Stimulated activated naive CD8-positive, alpha-beta T cell treated with anti-CD3 and anti-CD28 coated beads, Interleukin-15, Interleukin-2, amounts not matched to agents 100 ng/mL and 50 ng/mL, for 24 hours (primary cell): ENCODE results near the gene ACTA2.

Experiments
- H3K27ac Mint-ChIP-seq: one replicate; pipeline ENCODE4 v1.8.0; 2021; ENCODE audit warnings: mild to moderate bottlenecking, mixed read lengths
- H3K27me3 Mint-ChIP-seq: one replicate; pipeline ENCODE4 v1.8.0; 2021; ENCODE audit warnings: mixed read lengths
- H3K36me3 Mint-ChIP-seq: one replicate; pipeline ENCODE4 v1.8.0; 2021; ENCODE audit warnings: low read depth, mixed read lengths
- H3K4me1 Mint-ChIP-seq: one replicate; pipeline ENCODE4 v1.8.0; 2021; ENCODE audit warnings: low read depth, mixed read lengths
- H3K4me3 Mint-ChIP-seq: one replicate; pipeline ENCODE4 v1.8.0; 2021; ENCODE audit warnings: mild to moderate bottlenecking, mixed read lengths
- H3K9me3 Mint-ChIP-seq: one replicate; pipeline ENCODE4 v1.8.0; 2021; ENCODE audit warnings: mixed read lengths

ACTA2 gene

DNA sequence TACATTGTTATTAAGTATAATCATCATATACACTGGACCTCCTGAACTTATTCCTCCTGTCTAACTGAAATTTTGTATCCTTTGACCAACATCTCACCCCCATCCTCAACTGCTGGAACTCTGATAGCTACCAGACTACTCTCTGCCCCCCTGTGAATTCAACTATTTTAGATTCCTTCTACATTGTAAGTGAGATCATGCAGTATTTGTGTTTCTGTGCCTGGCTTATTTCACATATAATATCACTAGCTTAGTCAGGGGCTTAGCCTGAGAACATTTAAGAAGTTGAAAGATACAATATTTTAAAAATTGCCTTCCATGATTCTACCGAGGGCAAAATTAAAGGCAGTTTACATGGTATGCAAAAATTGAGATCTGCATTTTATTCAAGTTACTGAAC lies 45.7 kb downstream of the ACTA2 start:
- no peaks in the 10 kb centered on the region for H3K9me3 Mint-ChIP-seq
- H3K27ac Mint-ChIP-seq, result peak overlapping the region; percentile 24
- peaks cover 37% of the 10 kb centered on the region for H3K4me1 Mint-ChIP-seq
- no peaks in the 10 kb centered on the region for H3K27me3 Mint-ChIP-seq
- H3K36me3 Mint-ChIP-seq, result peaks cover 76% of the 10 kb centered on the region
- H3K4me3 Mint-ChIP-seq, result no peak overlapping the region

- Mint-ChIP-seq H3K9me3 (no peaks in the 10 kb centered on the region), H3K4me1 (peaks cover 62% of the 10 kb centered on the region), H3K4me3 (no peak overlapping the region), H3K36me3 (peaks cover 65% of the 10 kb centered on the region), H3K27ac (peak overlapping the region; percentile 77), H3K27me3 (no peaks in the 10 kb centered on the region)
These were observed 48.9 kb downstream of the ACTA2 start for GRCh38 chr10:88903715-88904114.

DNA sequence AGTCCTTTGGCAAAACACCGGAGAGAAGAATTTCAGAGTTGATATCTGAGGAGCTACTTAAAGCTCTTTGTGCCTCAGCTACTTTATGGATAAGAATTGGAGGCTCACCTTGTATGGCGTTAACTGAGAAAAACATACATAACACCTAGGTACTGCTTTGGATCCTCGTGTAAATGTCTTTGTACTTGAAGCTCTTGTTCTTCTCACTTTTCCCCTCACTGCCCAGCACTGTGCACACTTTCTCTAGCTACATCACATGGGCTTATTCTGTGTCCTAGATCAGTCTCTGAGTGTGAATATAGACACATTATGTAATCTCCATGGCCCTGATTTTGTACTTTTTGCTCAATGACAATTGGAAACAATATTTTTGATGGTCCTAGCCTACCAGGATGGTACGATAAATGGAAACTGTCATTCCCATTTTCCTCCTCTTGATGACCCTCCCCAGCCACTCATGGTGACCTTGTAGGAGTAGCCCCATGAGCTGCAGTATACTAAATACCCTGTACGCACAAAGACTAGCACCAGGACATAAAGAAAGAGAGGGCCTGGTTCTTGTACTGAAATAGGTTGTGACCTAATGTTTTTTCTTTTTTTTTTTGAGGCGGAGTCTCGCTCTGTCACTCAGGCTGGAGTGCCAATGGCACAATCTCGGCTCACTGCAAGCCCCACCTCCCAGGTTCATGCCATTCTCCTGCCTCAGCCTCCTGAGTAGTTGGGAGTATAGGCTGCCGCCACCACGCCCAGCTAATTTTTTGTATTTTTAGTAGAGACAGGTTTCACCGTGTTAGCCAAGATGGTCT lies 50.4 kb downstream of the ACTA2 start:
- H3K36me3 Mint-ChIP-seq, result peaks cover 64% of the 10 kb centered on the region
- H3K4me1 Mint-ChIP-seq, result peaks cover 64% of the 10 kb centered on the region
- H3K4me3 Mint-ChIP-seq, result peak overlapping the region; percentile 74

GRCh38 chr10:88901206-88901983 lies 51.2 kb downstream of the ACTA2 start:
- Mint-ChIP-seq H3K27ac (peak overlapping the region; percentile 99), H3K36me3 (peaks cover 63% of the 10 kb centered on the region), H3K4me1 (peaks cover 72% of the 10 kb centered on the region), H3K4me3 (peak overlapping the region; percentile 74), H3K9me3 (no peaks in the 10 kb centered on the region), H3K27me3 (no peaks in the 10 kb centered on the region)

More for the DNA sequence above, 50.4 kb downstream of the ACTA2 start:
- no peaks in the 10 kb centered on the region for H3K9me3 Mint-ChIP-seq
- H3K27me3 Mint-ChIP-seq, result no peaks in the 10 kb centered on the region
- peak overlapping the region; percentile 99 for H3K27ac Mint-ChIP-seq

GRCh38 chr10:88899886-88900285 lies 52.7 kb downstream of the ACTA2 start:
- peaks cover 85% of the 10 kb centered on the region for H3K4me1 Mint-ChIP-seq
- H3K9me3 Mint-ChIP-seq, result no peaks in the 10 kb centered on the region
- peak overlapping the region; percentile 43 for H3K4me3 Mint-ChIP-seq
- peak overlapping the region; percentile 83 for H3K27ac Mint-ChIP-seq
- no peaks in the 10 kb centered on the region for H3K27me3 Mint-ChIP-seq
- H3K36me3 Mint-ChIP-seq, result peaks cover 60% of the 10 kb centered on the region

GRCh38 chr10:88898727-88899126 lies 53.8 kb downstream of the ACTA2 start:
- H3K4me1 Mint-ChIP-seq, result peaks cover 93% of the 10 kb centered on the region
- H3K27me3 Mint-ChIP-seq, result no peaks in the 10 kb centered on the region
- H3K27ac Mint-ChIP-seq, result peak overlapping the region; percentile 49
- peaks cover 56% of the 10 kb centered on the region for H3K36me3 Mint-ChIP-seq
- no peaks in the 10 kb centered on the region for H3K9me3 Mint-ChIP-seq
- H3K4me3 Mint-ChIP-seq, result no peak overlapping the region

GRCh38 chr10:88896994-88897853 lies 55.3 kb downstream of the ACTA2 start:
- Mint-ChIP-seq H3K9me3 (no peaks in the 10 kb centered on the region), H3K27ac (peak overlapping the region; percentile 99), H3K4me1 (peaks cover 84% of the 10 kb centered on the region), H3K4me3 (peak overlapping the region; percentile 76), H3K27me3 (no peaks in the 10 kb centered on the region), H3K36me3 (peaks cover 45% of the 10 kb centered on the region)

DNA sequence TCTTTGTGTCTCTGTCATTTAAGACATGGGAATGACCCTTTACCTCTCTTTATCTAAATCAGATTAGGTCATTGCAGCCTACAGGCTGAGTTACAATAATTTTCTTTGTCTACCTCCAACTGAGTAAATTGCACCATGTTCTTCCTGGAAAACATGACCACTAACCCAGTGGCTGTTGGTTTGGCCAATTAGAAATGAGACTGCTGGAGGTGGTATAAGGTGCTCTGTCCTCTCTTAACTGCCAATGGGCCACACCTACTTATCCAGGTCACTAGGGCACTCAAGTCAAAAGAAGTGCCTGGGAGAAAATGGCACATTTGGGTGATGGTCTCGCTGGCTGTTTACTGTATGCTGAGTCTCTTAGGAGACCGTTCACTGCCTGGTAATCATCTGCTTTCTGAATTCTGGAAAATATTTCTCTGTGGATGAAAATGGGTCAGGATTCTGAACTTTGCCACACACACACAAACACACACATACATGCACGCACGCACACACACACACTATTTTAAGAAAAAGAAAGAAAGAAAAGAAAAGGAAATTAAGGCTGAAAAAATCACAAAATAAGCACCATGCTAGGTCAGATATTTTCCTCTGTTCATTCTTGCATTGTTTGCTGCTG lies 56.1 kb downstream of the ACTA2 start:
- Mint-ChIP-seq H3K4me3 (peak overlapping the region; percentile 76), H3K9me3 (no peaks in the 10 kb centered on the region), H3K36me3 (peaks cover 41% of the 10 kb centered on the region), H3K4me1 (peaks cover 82% of the 10 kb centered on the region), H3K27me3 (no peaks in the 10 kb centered on the region), H3K27ac (peak overlapping the region; percentile 99)

GRCh38 chr10:88895250-88895649 lies 57.3 kb downstream of the ACTA2 start:
- Mint-ChIP-seq H3K4me1 (peaks cover 81% of the 10 kb centered on the region), H3K27ac (no peak overlapping the region), H3K36me3 (peaks cover 41% of the 10 kb centered on the region), H3K9me3 (no peaks in the 10 kb centered on the region), H3K4me3 (no peak overlapping the region), H3K27me3 (no peaks in the 10 kb centered on the region)

- H3K4me1 Mint-ChIP-seq, result peaks cover 82% of the 10 kb centered on the region
- H3K27me3 Mint-ChIP-seq, result no peaks in the 10 kb centered on the region
- H3K4me3 Mint-ChIP-seq, result no peak overlapping the region
- no peaks in the 10 kb centered on the region for H3K9me3 Mint-ChIP-seq
- H3K36me3 Mint-ChIP-seq, result peaks cover 29% of the 10 kb centered on the region
- no peak overlapping the region for H3K27ac Mint-ChIP-seq
These were observed 59.0 kb downstream of the ACTA2 start for GRCh38 chr10:88893611-88894010.

DNA sequence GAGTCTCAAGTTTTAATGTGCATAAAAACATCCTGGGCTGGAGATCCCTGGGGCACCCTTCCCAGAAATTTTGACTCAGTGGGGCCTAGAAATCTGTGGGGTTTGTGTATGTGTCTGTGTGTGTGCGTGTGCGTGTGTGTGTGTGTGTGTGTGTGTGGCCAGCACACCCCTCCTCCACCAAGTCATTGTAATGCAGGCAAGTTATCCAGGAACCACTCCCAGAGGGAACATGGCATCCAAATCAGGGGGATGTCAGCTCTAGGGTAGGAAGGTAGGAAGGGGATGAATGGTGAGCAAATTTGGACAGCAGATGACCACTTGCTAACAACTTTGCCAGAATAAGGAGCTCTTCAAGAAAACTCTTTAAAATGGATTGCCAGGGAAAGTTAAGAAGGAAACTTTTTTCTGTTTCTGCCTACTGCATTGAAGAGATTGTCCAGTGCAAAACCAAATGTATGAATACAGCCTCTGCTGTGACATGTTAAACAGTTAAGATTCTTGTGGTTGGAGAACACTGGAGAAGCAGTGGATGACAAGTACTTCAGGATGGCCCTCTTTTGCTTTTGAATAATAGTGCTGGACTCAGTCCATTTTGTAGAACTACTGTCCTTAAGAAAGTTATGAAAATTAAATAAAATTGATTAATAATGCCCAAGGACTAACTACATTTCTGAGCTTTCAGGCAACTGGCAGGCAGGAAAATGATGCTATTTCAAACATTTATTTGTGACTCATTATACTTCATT lies 60.2 kb downstream of the ACTA2 start:
- Mint-ChIP-seq H3K4me1 (peaks cover 79% of the 10 kb centered on the region), H3K27me3 (no peaks in the 10 kb centered on the region), H3K9me3 (no peaks in the 10 kb centered on the region), H3K4me3 (no peak overlapping the region), H3K27ac (no peak overlapping the region), H3K36me3 (peaks cover 23% of the 10 kb centered on the region)

DNA sequence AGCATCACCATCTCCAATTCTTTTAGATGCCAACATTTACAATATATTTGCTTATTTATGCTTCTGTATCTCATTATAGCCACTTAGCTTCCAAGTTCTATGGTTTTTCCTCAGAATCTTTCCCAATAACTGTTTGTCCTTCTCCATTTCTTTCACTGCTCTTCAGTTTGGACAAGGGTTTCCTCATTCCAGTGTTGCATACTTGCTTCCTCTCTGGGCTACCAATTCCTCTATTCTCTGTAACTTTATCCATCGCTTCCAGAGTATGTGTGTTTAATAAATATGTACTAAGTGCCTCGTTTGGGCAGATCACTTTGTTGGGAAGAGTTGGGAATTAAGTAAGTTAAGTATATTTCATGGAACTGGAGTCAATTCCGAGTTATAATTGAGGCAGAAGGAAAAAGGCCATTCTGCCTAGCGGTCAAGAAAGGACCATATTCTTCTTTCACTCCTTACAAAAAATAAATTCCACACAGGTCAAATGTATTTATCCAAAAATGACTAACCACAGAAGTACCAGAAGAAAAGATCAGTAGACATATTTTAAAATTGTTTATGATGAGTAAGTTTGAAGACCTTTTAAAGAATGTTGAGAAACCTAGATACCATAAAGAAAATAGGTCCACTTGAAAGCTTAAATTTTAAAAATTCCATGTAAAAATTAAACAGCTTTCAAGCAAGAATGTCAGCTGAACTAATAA lies 61.7 kb downstream of the ACTA2 start:
- peaks cover 77% of the 10 kb centered on the region for H3K4me1 Mint-ChIP-seq
- no peak overlapping the region for H3K27ac Mint-ChIP-seq
- no peaks in the 10 kb centered on the region for H3K27me3 Mint-ChIP-seq

DNA sequence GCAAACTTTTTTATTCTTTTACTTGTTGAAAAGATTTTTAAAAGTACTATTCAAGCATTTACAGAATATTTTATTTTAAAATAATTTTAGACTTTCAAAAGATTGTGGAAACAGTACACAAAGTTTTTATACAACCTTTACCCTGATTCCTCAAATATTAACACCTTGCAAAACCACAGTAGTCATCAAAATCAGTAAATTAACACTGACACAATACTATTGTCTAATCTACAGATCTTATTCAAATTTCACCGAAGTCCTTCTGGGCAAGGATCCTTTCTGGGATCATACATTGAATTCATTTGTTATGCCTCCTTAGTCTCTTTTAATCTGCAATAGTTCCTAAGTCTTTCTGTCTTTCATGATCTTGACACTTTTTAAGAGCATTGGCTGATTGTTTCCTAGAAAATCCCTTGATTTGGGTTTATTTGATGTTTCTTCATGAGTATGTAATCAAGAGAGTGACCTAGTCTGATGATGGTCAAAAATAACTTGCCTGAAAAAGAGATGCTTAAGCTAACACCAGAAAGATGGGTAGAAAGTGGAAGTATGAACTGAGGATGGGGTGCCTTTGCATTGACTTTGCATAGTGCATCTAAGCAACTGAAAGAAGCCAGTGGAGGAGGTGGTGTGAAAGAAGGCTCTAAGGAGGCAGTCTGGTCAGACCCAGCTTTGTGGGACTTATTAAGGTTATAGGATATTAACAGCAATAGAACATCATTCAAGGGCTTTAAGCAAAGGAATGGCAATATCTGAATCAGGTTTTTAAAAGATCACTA lies 62.8 kb downstream of the ACTA2 start:
- Mint-ChIP-seq H3K4me1 (peaks cover 80% of the 10 kb centered on the region), H3K9me3 (no peaks in the 10 kb centered on the region), H3K27ac (no peak overlapping the region), H3K4me3 (no peak overlapping the region), H3K36me3 (peaks cover 16% of the 10 kb centered on the region), H3K27me3 (no peaks in the 10 kb centered on the region)

More for the DNA sequence above, 61.7 kb downstream of the ACTA2 start:
- H3K36me3 Mint-ChIP-seq, result peaks cover 18% of the 10 kb centered on the region
- H3K9me3 Mint-ChIP-seq, result no peaks in the 10 kb centered on the region
- no peak overlapping the region for H3K4me3 Mint-ChIP-seq
